Measurements from ENCODE around the gene MAN1A1. TPM values are rescaled to one million over a fixed set of nuclear protein-coding genes. Genes with fewer than 3 reads are reported as not detected.

Gene MAN1A1
- total RNA-seq, 1 donor from 2014 or later, result 3.0 TPM

GRCh38 chr6:119317007-119317406, 32.6 kb downstream of the MAN1A1 start:
- TF ChIP-seq, protein P1, sequence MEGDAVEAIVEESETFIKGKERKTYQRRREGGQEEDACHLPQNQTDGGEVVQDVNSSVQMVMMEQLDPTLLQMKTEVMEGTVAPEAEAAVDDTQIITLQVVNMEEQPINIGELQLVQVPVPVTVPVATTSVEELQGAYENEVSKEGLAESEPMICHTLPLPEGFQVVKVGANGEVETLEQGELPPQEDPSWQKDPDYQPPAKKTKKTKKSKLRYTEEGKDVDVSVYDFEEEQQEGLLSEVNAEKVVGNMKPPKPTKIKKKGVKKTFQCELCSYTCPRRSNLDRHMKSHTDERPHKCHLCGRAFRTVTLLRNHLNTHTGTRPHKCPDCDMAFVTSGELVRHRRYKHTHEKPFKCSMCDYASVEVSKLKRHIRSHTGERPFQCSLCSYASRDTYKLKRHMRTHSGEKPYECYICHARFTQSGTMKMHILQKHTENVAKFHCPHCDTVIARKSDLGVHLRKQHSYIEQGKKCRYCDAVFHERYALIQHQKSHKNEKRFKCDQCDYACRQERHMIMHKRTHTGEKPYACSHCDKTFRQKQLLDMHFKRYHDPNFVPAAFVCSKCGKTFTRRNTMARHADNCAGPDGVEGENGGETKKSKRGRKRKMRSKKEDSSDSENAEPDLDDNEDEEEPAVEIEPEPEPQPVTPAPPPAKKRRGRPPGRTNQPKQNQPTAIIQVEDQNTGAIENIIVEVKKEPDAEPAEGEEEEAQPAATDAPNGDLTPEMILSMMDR (conservative IDR thresholded peaks at IDR 0.05), result no peak
- Mint-ChIP-seq H3K27ac (ENCODE audit: unreplicated experiment) (no peak overlapping the region), H3K36me3 (ENCODE audit: low read depth) (no peaks in the 10 kb centered on the region), H3K27me3 (ENCODE audit: low read depth) (no peaks in the 10 kb centered on the region), H3K9me3 (no peaks in the 10 kb centered on the region), H3K4me3 (no peak overlapping the region), H3K4me1 (peaks cover 12% of the 10 kb centered on the region)
- DNase-seq (ENCODE audit: low read depth, low spot score), result no peak

DNA sequence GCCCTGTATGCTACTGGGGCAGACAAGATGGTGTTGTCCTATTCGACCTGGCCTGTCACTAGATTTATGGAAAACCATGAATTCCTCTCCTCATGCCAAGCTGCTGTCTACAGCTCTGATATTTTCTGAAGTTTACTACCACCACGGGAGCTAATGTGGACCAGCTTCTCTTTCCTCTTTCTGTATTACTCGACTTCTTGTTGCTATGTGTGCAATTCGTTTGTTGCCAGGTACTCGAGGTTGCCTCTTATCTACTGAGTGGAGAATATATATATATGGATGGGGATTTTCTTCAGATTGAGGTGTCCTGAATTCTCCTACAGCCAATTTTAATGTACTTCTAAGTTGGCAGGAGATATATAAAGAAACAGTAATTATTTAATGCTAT, 34.7 kb downstream of the MAN1A1 start:
- DNase-seq (ENCODE audit: low read depth, low spot score), result no peak
- TF ChIP-seq, protein P1 (conservative IDR thresholded peaks at IDR 0.05), result no peak
- Mint-ChIP-seq H3K27ac (ENCODE audit: unreplicated experiment) (no peak overlapping the region), H3K4me3 (no peak overlapping the region), H3K36me3 (ENCODE audit: low read depth) (no peaks in the 10 kb centered on the region), H3K27me3 (ENCODE audit: low read depth) (no peaks in the 10 kb centered on the region), H3K9me3 (no peaks in the 10 kb centered on the region), H3K4me1 (peaks cover 21% of the 10 kb centered on the region)

- Mint-ChIP-seq H3K36me3 (ENCODE audit: low read depth) (no peaks in the 10 kb centered on the region), H3K4me3 (no peak overlapping the region), H3K4me1 (peaks cover 21% of the 10 kb centered on the region), H3K27ac (ENCODE audit: unreplicated experiment) (no peak overlapping the region), H3K9me3 (no peaks in the 10 kb centered on the region), H3K27me3 (ENCODE audit: low read depth) (no peaks in the 10 kb centered on the region)
- DNase-seq (ENCODE audit: low read depth, low spot score), result no peak
- TF ChIP-seq, protein P1 (conservative IDR thresholded peaks at IDR 0.05), result no peak
Measured at GRCh38 chr6:119313937-119314884, 35.4 kb downstream of the MAN1A1 start.

GRCh38 chr6:119312875-119313338, 36.7 kb downstream of the MAN1A1 start:
- no peak for DNase-seq (ENCODE audit: low read depth, low spot score)
- no peaks in the 10 kb centered on the region for H3K27me3 Mint-ChIP-seq (ENCODE audit: low read depth)
- H3K4me3 Mint-ChIP-seq, result no peak overlapping the region
- H3K36me3 Mint-ChIP-seq (ENCODE audit: low read depth), result no peaks in the 10 kb centered on the region
- H3K4me1 Mint-ChIP-seq, result peaks cover 21% of the 10 kb centered on the region
- no peak overlapping the region for H3K27ac Mint-ChIP-seq (ENCODE audit: unreplicated experiment)
- no peaks in the 10 kb centered on the region for H3K9me3 Mint-ChIP-seq
- TF ChIP-seq, protein P1 (conservative IDR thresholded peaks at IDR 0.05), result no peak

GRCh38 chr6:119312441-119312840, 37.1 kb downstream of the MAN1A1 start:
- H3K4me1 Mint-ChIP-seq, result peaks cover 21% of the 10 kb centered on the region
- TF ChIP-seq, protein P1 (conservative IDR thresholded peaks at IDR 0.05), result no peak
- no peaks in the 10 kb centered on the region for H3K36me3 Mint-ChIP-seq (ENCODE audit: low read depth)
- no peaks in the 10 kb centered on the region for H3K27me3 Mint-ChIP-seq (ENCODE audit: low read depth)
- no peak overlapping the region for H3K4me3 Mint-ChIP-seq
- no peak for DNase-seq (ENCODE audit: low read depth, low spot score)
- no peaks in the 10 kb centered on the region for H3K9me3 Mint-ChIP-seq
- H3K27ac Mint-ChIP-seq (ENCODE audit: unreplicated experiment), result no peak overlapping the region

All from neural crest cell (in vitro differentiated cells).